Measurements from ENCODE around the gene POU2F1.

POU2F1 gene

DNA sequence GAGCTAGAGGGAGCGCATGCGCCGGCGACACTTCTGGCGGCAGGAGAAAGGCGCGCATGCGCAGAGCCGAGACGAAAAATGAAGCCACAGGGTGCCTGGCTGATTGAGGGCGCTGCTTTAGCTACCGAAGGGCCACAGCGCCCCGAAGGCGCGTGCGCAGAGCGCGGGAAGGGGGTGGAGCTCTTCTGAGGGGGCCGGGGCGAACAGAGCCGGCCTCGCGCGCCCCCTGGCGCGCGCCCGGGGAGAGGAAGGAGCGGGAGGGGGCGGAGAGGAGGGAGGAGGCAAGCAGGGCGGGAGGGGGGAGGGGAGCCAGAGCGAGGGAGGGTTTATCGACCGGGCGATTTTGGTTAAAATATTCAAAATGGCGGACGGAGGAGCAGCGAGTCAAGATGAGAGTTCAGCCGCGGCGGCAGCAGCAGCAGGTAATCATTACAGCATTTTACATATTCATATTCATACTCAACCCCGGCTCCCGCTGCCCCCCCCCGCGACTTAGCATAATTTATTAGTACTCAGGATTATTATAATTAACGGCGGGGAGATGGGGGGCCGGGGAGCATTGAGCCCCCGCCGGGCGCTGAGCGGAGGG lies at the start of gene POU2F1:
Gene POU2F1 (plus strand): TSS at position 350 of the 589 bp plus-strand sequence. CDS start 12 bp downstream, at position 362.
- in situ Hi-C loops (cut with MboI; ENCODE audit: low sequenced_read_pairs, unreplicated experiment) = no loop called here
- DNase-seq (ENCODE audit: low spot score) = peak; percentile 95
- TF ChIP-seq, protein P1, sequence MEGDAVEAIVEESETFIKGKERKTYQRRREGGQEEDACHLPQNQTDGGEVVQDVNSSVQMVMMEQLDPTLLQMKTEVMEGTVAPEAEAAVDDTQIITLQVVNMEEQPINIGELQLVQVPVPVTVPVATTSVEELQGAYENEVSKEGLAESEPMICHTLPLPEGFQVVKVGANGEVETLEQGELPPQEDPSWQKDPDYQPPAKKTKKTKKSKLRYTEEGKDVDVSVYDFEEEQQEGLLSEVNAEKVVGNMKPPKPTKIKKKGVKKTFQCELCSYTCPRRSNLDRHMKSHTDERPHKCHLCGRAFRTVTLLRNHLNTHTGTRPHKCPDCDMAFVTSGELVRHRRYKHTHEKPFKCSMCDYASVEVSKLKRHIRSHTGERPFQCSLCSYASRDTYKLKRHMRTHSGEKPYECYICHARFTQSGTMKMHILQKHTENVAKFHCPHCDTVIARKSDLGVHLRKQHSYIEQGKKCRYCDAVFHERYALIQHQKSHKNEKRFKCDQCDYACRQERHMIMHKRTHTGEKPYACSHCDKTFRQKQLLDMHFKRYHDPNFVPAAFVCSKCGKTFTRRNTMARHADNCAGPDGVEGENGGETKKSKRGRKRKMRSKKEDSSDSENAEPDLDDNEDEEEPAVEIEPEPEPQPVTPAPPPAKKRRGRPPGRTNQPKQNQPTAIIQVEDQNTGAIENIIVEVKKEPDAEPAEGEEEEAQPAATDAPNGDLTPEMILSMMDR (IDR thresholded peaks at IDR 0.05; ENCODE audit: borderline replicate concordance, control extremely low read depth, extremely low read depth, insufficient read depth, missing control alignments) = peak; percentile 65

DNA sequence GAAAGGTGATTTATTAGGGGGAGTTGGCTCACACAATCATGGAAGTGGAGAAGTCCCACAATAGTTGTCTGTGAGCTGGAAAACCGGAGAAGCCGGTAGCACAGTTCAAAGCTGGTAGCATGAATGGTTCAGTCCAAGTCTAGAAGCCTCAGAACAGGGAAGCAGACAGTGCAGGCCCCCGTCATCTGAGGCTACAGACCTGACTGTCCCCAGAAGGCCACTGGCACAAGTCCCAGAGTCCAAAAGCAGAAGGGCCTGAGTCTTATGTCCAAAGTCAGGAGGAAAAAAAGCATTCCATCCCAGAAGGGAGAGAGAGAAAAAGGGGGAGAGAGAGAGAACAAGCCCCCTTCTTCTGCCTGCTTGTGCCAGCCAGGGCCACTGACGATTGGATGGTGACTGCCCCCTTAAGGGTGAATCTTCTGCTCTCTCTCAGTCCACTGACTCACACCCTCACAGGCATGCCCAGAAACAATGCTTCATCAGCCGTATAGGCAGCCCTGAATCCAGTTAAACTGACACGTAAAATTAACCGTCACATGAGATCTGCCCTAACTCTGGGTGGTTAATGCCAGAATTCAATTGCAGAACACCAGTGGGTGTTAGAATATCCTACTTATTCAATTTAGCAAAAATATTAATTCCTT lies 49.3 kb upstream of the POU2F1 start:
- in situ Hi-C loops (cut with MboI; ENCODE audit: low sequenced_read_pairs, unreplicated experiment) = no loop called here
- no peak for DNase-seq (ENCODE audit: low spot score)
- TF ChIP-seq, protein P1 (IDR thresholded peaks at IDR 0.05; ENCODE audit: borderline replicate concordance, control extremely low read depth, extremely low read depth, insufficient read depth, missing control alignments) = no peak

DNA sequence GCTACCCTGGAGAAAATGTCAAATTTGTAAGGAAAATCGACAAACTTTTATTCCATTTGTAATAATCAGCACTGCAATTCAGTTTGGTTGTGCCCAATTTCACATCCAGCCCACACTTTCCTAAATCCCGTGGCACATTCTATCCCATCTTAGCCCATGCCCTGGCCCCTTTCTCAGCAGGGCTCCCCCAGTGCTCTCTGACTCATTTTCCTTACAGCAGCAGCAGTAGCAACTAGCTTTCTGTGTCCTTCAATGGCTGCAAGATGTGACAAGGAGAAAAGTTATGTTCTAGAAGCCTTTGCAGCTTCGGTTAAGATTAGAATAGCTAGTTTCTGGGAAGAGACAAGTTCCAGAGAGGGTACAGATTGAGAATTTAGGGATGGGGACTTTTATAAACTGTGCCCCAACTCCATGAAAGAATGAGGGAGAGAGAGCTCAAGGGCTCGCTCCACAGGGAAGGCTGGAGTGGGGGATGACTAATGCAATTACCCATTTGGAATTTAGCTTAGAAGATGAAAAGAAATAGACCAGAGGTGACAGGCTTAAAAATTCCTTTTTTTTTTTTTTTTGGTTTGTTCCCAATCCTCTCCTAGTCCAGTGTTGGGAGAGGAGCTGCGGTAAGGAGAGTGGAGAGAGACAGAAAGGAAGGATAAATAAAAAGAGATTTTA lies 47.0 kb upstream of the POU2F1 start:
- TF ChIP-seq, protein P1 (IDR thresholded peaks at IDR 0.05; ENCODE audit: borderline replicate concordance, control extremely low read depth, extremely low read depth, insufficient read depth, missing control alignments) = no peak
- DNase-seq (ENCODE audit: low spot score) = no peak
- in situ Hi-C loops (cut with MboI; ENCODE audit: low sequenced_read_pairs, unreplicated experiment) = no loop called here

DNA sequence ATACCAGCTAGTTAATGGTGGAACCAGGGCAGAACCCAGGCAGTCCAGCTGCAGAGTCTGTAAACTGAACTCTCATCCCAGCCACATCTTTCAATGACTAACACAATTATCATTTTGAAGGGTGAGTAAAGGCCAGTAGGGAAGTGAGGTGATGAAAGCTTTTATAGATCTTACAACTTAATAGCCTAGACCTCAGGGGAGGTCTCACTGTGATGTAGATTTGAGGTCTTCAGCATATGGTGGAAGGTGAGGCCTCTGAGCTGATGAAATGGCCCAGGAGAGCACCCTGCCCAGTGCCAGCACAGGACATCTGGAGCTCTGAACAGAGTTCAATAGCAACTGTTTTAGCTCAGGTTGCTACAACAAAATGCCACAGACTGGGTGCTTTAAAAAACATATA lies 44.8 kb upstream of the POU2F1 start:
- no peak for DNase-seq (ENCODE audit: low spot score)
- TF ChIP-seq, protein P1 (IDR thresholded peaks at IDR 0.05; ENCODE audit: borderline replicate concordance, control extremely low read depth, extremely low read depth, insufficient read depth, missing control alignments) = no peak
- in situ Hi-C loops (cut with MboI; ENCODE audit: low sequenced_read_pairs, unreplicated experiment) = no loop called here

DNA sequence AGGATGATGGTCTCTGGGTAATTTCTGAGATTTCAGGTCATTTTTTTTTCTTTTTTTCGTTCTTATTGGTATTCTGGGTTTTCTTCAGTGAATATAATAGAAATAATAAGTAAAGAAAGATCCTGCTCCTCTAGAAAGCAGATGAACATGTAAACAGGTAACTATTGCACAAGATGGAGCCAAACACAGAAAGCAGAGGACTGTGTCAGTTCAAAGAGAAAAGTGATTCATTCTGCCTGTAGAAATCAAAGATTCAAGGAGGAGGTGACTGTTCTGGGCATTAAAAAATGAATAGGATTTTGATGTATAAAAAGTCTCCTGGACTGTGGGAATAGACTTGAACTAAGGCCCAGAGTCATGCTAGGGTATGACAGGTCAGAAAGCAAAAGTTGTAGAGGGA lies 41.9 kb upstream of the POU2F1 start:
- TF ChIP-seq, protein P1 (IDR thresholded peaks at IDR 0.05; ENCODE audit: borderline replicate concordance, control extremely low read depth, extremely low read depth, insufficient read depth, missing control alignments) = no peak
- in situ Hi-C loops (cut with MboI; ENCODE audit: low sequenced_read_pairs, unreplicated experiment) = no loop called here
- DNase-seq (ENCODE audit: low spot score) = no peak

DNA sequence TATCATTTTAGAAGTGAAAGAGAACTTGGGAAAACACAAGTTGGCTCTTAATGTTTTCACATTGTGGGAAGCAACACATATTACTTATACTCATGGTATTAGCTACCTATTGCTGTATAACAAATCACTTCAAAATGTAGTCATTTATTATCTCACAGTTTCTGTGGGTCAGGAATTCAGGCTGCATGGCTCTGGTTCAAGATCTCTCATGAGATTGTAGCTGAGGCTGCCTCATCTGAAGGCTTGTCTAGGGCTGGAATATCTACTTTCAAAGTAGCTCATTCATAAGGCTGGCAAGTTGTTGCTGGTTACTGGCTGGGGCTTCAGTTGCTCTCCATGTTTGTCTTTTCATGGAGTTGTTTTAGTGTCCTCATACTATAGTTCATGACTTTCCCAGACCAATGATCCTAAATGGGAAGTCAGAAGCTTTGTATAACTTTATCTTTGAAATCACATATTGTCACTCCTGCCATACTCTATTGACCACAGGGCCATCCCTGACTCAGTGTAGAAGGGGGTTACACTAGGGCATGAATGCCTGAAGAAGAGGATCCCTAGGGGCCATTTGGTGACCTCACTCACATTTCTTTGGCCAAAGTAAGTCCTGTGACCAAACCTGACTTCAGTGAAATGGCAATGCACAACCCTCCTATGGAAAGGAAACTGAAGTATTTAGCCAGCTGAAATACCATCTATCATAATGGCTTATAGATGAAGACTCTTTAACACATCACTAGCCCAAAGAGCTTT lies 37.9 kb upstream of the POU2F1 start:
- no peak for DNase-seq (ENCODE audit: low spot score)
- in situ Hi-C loops (cut with MboI; ENCODE audit: low sequenced_read_pairs, unreplicated experiment) = no loop called here
- TF ChIP-seq, protein P1 (IDR thresholded peaks at IDR 0.05; ENCODE audit: borderline replicate concordance, control extremely low read depth, extremely low read depth, insufficient read depth, missing control alignments) = no peak
